OCI-LY7 (cell line): ENCODE measurements around the gene MORN1.

Source experiments
- CTCF ChIP-seq: fragments of 200-600 bp; sonication (generic); conservative IDR thresholded peaks from 2 replicates; pipeline ENCODE4 v1.5.1; 2014; ENCODE audit warnings: mild to moderate bottlenecking, antibody characterized with exemption, low read length, moderate library complexity, mixed read lengths
- EZH2phosphoT487 ChIP-seq: fragments of 200-600 bp; sonication (generic); IDR thresholded peaks from 2 replicates; pipeline ENCODE4 v1.6.1; 2018; ENCODE audit warnings: low read depth, borderline replicate concordance, mild to moderate bottlenecking, mixed run types, antibody characterized with exemption, low read length, moderate library complexity, mixed read lengths

GRCh38 chr1:2374252-2375155 lies 16.9 kb downstream of the MORN1 start:
- TF ChIP-seq CTCF (no peak), EZH2phosphoT487 (no peak)
